ENCODE results near the gene OR51G1. TPM values are rescaled to one million over a fixed set of nuclear protein-coding genes. Genes with fewer than 3 reads are reported as not detected.
"Not testable (repeated sequence)": the region's sequence is repeated elsewhere in the genome, so short reads cannot be mapped to it uniquely, and the experiment has no call there.

Gene OR51G1
- total RNA-seq: not detected
- polyA plus RNA-seq (ENCODE audit: insufficient read depth, low read depth, low replicate concordance): not detected
- long read RNA-seq, donor 1: 0 reads
- long read RNA-seq, donor 2: 0 reads
- long read RNA-seq, donor 3: 0 reads
- long read RNA-seq, donor 4: 0 reads
- long read RNA-seq, donor 5: 0 reads
- long read RNA-seq, donor 6: 0 reads
- long read RNA-seq, donor 7: 0 reads
- long read RNA-seq, donor 8: 0 reads
- long read RNA-seq, donor 9: 0 reads
- long read RNA-seq, donor 10: 0 reads

GRCh38 chr11:4924239-4924638 is at the start of gene OR51G1:
Gene OR51G1 (minus strand): TSS chr11:4924339. CDS start chr11:4924339, 0 bp downstream.
- no peaks in the 10 kb centered on the region for H3K4me1 ChIP-seq (ENCODE audit: control insufficient read depth in 2 of 3, insufficient read depth in 2 of 3, low read depth in 1 of 3, low read length in 3 of 3)
- no peak within 1 kb of the TSS for H3K27ac ChIP-seq (ENCODE audit: low read depth in 2 of 2, low read length in 2 of 2)
- no peak for FAIRE-seq
- H3K4me3 ChIP-seq (ENCODE audit: low read length in 3 of 3): no peak within 1 kb of the TSS
- TF ChIP-seq CTCF (IDR thresholded peaks at IDR 0.05; ENCODE audit: borderline replicate concordance, extremely low read depth, insufficient read depth): no peak
- H3K27me3 ChIP-seq (ENCODE audit: control insufficient read depth, insufficient read depth, low read length): no peaks in the 10 kb centered on the region
- no peak for DNase-seq
- intact Hi-C loops (cut with DNase I): no loop called here
- H3K36me3 ChIP-seq (ENCODE audit: control insufficient read depth in 2 of 3, insufficient read depth in 3 of 3, low read length in 3 of 3): no peaks in the 10 kb centered on the region
- no peaks in the 10 kb centered on the region for H3K9me3 ChIP-seq (ENCODE audit: control insufficient read depth in 2 of 3, insufficient read depth in 1 of 3, low read length in 3 of 3)
- H3K9ac ChIP-seq (ENCODE audit: low read length in 3 of 3): no peak within 1 kb of the TSS

- FAIRE-seq: no peak
- intact Hi-C loops (cut with DNase I): no loop called here
- Histone ChIP-seq H3K4me1 (ENCODE audit: control insufficient read depth in 2 of 3, insufficient read depth in 2 of 3, low read depth in 1 of 3, low read length in 3 of 3) (no peaks in the 10 kb centered on the region), H3K9ac (ENCODE audit: low read length in 3 of 3) (no peak overlapping the region), H3K4me3 (ENCODE audit: low read length in 3 of 3) (no peak overlapping the region), H3K27ac (ENCODE audit: low read depth in 2 of 2, low read length in 2 of 2) (no peak overlapping the region), H3K36me3 (ENCODE audit: control insufficient read depth in 2 of 3, insufficient read depth in 3 of 3, low read length in 3 of 3) (no peaks in the 10 kb centered on the region), H3K27me3 (ENCODE audit: control insufficient read depth, insufficient read depth, low read length) (no peaks in the 10 kb centered on the region), H3K9me3 (ENCODE audit: control insufficient read depth in 2 of 3, insufficient read depth in 1 of 3, low read length in 3 of 3) (no peaks in the 10 kb centered on the region)
- no peak for TF ChIP-seq CTCF (IDR thresholded peaks at IDR 0.05; ENCODE audit: borderline replicate concordance, extremely low read depth, insufficient read depth)
- DNase-seq: no peak
Measured at GRCh38 chr11:4962816-4963215, 38.7 kb upstream of the OR51G1 start.

- no peak for DNase-seq
- Histone ChIP-seq H3K27ac (ENCODE audit: low read depth in 2 of 2, low read length in 2 of 2) (no peak overlapping the region), H3K4me1 (ENCODE audit: control insufficient read depth in 2 of 3, insufficient read depth in 2 of 3, low read depth in 1 of 3, low read length in 3 of 3) (no peaks in the 10 kb centered on the region), H3K9me3 (ENCODE audit: control insufficient read depth in 2 of 3, insufficient read depth in 1 of 3, low read length in 3 of 3) (no peaks in the 10 kb centered on the region), H3K9ac (ENCODE audit: low read length in 3 of 3) (no peak overlapping the region), H3K4me3 (ENCODE audit: low read length in 3 of 3) (no peak overlapping the region), H3K27me3 (ENCODE audit: control insufficient read depth, insufficient read depth, low read length) (no peaks in the 10 kb centered on the region), H3K36me3 (ENCODE audit: control insufficient read depth in 2 of 3, insufficient read depth in 3 of 3, low read length in 3 of 3) (no peaks in the 10 kb centered on the region)
- no peak for TF ChIP-seq CTCF (IDR thresholded peaks at IDR 0.05; ENCODE audit: borderline replicate concordance, extremely low read depth, insufficient read depth)
- no peak for FAIRE-seq
- intact Hi-C loops (cut with DNase I): no loop called here
Measured at GRCh38 chr11:4960877-4961276, 36.7 kb upstream of the OR51G1 start.

- H3K4me1 ChIP-seq (ENCODE audit: control insufficient read depth in 2 of 3, insufficient read depth in 2 of 3, low read depth in 1 of 3, low read length in 3 of 3): no peaks in the 10 kb centered on the region
- H3K9me3 ChIP-seq (ENCODE audit: control insufficient read depth in 2 of 3, insufficient read depth in 1 of 3, low read length in 3 of 3): no peaks in the 10 kb centered on the region
- H3K36me3 ChIP-seq (ENCODE audit: control insufficient read depth in 2 of 3, insufficient read depth in 3 of 3, low read length in 3 of 3): no peaks in the 10 kb centered on the region
- DNase-seq (no peak), FAIRE-seq (no peak)
- H3K4me3 ChIP-seq (ENCODE audit: low read length in 3 of 3): no peak overlapping the region
- TF ChIP-seq CTCF (IDR thresholded peaks at IDR 0.05; ENCODE audit: borderline replicate concordance, extremely low read depth, insufficient read depth): no peak
- H3K27ac ChIP-seq (ENCODE audit: low read depth in 2 of 2, low read length in 2 of 2): no peak overlapping the region
- no peaks in the 10 kb centered on the region for H3K27me3 ChIP-seq (ENCODE audit: control insufficient read depth, insufficient read depth, low read length)
- intact Hi-C loops (cut with DNase I): no loop called here
- no peak overlapping the region for H3K9ac ChIP-seq (ENCODE audit: low read length in 3 of 3)
Measured at GRCh38 chr11:4957396-4957795, 33.3 kb upstream of the OR51G1 start.

GRCh38 chr11:4955613-4956012 is 31.5 kb upstream of the OR51G1 start, which contains the start of gene OR51A2:
Gene OR51A2 (minus strand): TSS chr11:4955713. CDS start chr11:4955713, 0 bp downstream.
- H3K27ac ChIP-seq (ENCODE audit: low read depth in 2 of 2, low read length in 2 of 2); H3K4me3 ChIP-seq (ENCODE audit: low read length in 3 of 3); H3K36me3 ChIP-seq (ENCODE audit: control insufficient read depth in 2 of 3, insufficient read depth in 3 of 3, low read length in 3 of 3); H3K9me3 ChIP-seq (ENCODE audit: control insufficient read depth in 2 of 3, insufficient read depth in 1 of 3, low read length in 3 of 3); intact Hi-C loops (cut with DNase I); H3K4me1 ChIP-seq (ENCODE audit: control insufficient read depth in 2 of 3, insufficient read depth in 2 of 3, low read depth in 1 of 3, low read length in 3 of 3); FAIRE-seq; H3K9ac ChIP-seq (ENCODE audit: low read length in 3 of 3); DNase-seq; H3K27me3 ChIP-seq (ENCODE audit: control insufficient read depth, insufficient read depth, low read length): not testable (repeated sequence)
